Glomerular endothelial cell (primary cell): ENCODE data around the gene SH3BGRL. TPM values are rescaled to one million over a fixed set of nuclear protein-coding genes. Genes with fewer than 3 reads are reported as not detected.
"Not testable (repeated sequence)": the region's sequence is repeated elsewhere in the genome, so short reads cannot be mapped to it uniquely, and the experiment has no call there.

Source experiments
- DNase-seq: peaks from one replicate; pipeline ENCODE4 v3.0.0-alpha.2; 2011; ENCODE audit warnings: low read depth, low spot score; ENCODE audit errors: extremely low read depth
- total RNA-seq: library from RNA; depleted of rRNA; stranded (reverse); fragments of >200 nt; gene quantifications from 2 replicates; pipeline ENCODE4 v1.2.3, GENCODE V29; 2015

SH3BGRL gene
- total RNA-seq, 1 donor from 2014 or later: 109 TPM

DNA sequence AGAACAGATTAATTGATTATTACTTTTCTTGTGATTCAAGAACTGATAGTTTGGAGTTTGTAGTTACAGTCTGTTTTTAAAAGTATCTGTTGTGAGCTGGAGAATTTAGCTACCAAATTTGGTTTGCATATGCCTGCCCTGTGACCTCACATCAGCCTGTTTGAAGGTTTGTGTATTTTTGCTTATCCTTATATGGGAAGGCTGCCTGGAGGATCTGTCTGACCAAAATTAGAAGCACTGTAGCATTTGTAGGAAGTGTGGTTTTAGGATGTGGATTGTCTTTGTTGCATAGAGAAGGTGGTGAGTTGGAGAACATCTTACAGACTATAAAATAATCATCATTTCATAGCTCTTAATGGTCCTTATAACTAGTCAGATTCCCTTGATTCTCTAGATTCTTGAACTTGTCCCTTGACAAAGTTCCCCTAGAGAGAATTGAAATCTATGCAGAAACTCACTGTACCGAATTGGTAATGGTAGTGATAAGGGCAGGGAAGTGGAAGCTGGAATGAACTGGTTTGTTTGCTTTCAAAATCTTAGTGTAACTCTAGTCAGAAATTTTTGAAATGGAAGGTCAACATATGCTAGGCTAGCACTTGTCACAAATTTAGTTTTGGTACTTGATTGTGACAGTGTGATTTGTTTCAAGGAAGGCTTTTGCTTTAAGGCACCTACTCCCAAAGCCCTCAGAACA is 57.3 kb downstream of the SH3BGRL start:
- no peak for DNase-seq

DNA sequence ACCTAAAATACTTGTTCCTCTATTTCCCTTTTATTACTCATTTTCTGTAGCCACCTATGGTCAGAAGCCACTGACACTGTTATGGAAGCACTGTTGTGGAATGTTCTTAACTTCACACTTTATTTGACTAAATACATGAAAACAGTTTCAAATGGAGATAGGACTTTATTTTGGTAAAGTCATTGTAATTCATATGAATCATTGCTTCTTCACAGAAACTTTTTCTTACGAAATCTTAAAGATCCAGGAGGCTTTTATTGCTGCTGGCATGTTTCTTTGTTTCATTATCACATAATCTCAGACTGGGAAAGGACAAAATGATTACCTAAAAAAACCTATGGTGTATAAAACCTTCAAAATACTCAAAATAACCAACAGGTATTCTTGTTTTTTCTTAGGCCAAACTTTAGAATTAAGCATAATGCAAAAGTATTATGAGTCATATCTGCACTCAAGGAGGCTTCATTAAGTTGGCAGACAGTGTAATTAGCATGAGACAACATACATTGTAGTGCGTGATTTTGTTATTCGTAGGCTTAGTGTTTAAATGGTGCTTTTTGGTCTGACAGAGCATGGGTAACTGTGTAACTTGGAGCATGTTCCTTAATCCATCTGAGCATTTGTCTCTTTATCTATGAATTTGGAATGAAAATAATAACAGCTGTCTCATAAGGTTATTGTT is 58.0 kb downstream of the SH3BGRL start:
- no peak for DNase-seq

GRCh38 chrX:81261576-81261975 is 59.7 kb downstream of the SH3BGRL start:
- DNase-seq: no peak

GRCh38 chrX:81263059-81263458 is 61.2 kb downstream of the SH3BGRL start:
- DNase-seq: no peak

DNA sequence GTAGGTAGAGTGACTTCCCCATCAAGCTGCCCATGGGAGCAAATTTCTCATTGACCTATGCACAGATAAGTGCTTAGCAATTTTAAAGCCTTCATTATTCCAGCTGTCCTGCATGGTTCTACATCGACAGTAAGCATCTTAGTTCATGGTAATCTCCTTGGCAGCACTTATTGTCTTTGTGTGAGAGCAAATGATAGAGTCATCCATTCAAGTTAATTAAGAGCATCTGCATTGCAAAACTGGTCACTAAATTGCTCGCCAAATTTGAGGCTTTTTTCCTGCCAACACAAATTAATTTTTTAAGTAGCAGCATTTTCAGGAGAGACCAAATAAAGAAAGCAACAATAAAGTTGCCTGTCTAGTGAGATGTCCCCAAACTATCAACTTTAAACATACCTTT is 76.7 kb downstream of the SH3BGRL start:
- no peak for DNase-seq

GRCh38 chrX:81280148-81280547 is 78.2 kb downstream of the SH3BGRL start:
- DNase-seq: no peak

DNA sequence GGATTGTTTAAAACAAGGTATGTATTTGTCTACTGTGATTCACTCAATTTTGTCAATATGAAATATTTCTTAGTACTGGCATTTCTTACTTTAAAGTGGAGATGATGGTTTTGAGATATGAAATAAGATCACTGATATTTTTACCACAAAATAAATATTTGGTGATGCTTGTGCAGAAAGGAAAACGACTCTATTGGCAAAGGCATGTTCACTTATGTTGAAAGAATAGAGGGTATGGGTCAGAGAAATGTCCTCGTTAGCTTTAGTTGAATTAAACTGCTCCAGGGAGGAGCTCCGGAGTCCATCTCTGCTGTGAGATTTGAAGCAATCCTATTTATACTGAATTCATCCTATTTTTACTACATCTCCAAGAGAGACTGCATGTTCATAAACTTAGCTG is 84.2 kb downstream of the SH3BGRL start:
- no peak for DNase-seq

DNA sequence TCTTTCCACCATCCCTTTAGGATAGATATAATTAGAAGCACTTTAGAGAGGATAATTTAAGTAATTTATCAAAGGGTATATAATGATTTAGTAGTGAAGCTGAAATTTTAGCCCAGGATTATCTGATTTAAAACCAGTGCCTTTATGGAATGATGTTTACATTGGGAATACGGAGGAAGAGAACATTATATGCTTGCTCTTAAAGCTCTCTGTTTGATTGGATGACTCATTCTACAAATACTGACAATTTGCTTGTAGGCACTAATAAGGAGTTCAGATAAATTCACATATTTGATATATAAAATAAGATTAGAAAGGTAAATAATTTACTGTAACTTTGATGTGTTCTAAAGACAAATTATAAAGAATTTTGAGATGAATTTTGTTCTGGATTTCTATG is 84.7 kb downstream of the SH3BGRL start:
- DNase-seq: no peak

DNA sequence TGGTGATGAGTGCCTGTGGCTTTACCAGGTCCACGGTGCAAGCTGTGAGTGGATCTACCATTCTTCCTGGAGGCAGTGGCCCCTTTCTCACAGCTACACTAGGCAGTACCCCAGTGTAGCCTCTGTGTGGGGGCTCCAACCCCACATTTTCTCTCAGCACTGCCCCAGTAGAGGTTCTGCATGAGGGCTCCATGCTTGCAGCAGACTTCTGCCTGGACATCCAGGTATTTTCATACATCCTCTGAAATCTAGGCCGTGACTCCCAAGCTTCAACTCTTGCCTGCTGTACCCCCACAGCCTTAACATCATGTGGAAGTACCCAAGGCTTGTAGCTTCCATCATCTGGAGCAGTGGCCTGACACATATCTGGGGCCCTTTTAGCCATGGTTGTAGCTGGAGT is 90.1 kb downstream of the SH3BGRL start:
- no peak for DNase-seq

- no peak for DNase-seq
Observed at GRCh38 chrX:81294101-81294500, 92.2 kb downstream of the SH3BGRL start.

- DNase-seq: no peak
Observed at GRCh38 chrX:81301877-81302276, 100.0 kb downstream of the SH3BGRL start.

DNA sequence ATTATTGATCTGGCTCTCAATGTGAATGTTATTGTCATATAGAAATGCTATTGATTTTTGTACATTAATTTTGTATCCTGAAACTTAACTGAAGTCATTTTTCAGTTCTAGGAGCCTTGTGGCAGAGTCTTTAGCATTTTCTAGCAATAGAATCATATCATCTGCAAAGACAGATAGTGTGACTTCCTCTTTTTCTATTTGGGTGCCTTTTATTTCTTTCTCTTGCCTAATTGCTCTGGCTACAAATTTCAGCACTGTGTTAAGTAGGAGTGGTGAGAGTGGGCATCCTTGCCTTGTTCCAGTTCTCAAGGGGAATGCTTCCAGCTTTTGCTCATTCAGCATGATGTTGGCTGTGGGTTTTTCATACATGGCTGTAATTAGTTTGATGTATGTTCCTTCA is 102.7 kb downstream of the SH3BGRL start:
- no peak for DNase-seq

DNA sequence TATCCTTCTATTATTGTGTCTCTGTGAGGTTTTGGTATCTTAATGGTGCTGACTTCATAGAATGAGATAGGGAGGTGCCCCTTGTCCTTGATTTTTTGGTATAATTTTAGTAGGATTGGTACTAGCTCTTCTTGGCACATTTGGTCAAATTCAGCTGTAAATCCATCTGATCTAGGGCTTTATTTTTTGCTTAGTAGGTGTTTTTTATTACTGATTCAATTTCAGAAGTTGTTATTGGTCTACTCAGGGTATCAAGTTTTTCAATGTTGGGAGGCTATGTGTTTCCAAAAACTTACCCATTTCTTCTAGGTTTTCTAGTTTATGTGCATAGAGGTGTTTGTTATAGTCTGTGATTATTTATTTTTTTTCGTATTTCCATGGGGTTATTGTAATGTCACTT is 103.3 kb downstream of the SH3BGRL start:
- no peak for DNase-seq

DNA sequence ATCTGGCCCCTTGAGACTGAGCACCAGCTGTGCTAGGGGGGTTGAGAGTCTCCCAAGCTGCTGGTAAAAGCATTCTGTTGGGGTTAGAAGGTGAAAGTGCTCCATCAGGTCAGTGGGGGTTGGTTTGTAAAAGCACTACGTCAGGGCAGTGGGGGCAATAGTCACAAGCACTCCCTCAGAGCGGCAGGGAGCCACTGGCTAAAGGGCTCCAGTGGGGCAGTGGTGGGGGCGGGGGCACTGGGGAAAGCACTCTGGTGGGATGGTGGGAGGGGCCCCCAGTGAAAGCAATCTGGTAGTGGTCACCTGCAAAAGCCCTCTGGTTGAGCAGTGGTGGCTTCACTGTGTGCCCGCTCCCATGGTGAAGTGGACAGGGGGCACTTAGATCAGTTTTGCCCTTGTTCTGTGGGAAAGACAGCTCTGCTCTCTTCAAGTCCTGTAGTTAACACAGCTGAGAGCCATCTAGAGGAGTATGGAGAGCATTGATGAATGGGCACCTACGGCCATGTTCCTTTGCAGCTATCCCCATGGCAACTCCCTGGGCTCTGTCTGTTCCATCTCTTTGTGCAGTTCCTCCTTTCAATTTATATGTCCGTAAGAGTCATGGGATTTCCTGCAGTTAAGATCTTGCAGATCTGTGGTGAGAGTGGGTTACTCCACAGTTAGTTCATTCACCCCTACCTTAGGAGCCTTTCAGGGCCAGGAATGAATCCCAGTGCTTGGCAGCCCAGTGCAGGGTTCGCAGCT is 106.4 kb downstream of the SH3BGRL start:
- no peak for DNase-seq

DNA sequence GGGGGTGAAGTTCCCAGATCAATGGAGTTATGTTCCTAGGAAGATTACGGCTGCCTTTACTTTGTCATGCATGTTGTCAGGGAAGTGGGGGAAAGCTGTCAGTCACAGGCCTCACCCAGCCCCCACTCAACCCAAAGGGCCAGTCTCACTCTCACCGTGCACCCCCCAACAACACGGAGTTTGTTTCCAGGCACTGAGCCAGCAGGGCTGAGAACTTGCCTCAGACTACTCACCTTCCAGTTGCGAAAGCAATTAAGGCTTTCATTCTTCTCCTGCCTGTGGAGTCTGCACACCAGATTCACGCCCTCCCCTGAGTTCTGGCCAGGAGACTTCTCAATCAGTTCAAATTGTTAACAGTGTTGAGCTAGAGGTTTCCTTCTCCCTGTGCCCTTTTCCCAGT is 114.3 kb downstream of the SH3BGRL start:
- no peak for DNase-seq

DNA sequence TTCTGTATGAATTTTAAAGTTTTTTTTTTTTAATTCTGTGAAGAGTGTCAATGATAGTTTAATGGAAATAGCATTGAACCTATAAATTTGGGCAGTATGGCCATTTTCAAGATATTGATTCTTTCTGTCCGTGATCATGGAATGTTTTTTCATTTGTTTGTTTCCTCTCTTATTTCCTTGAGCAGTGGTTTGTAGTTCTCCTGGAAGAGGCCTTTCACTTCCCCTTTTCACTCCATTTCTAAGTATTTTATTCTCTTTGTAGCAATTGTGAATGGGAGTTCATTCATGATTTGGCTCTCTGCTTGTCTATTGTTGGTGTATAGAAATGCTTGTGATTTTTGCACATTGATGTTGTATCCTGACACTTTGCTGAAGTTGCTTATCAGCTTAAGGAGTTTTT is 129.8 kb downstream of the SH3BGRL start:
- not testable (repeated sequence) for DNase-seq

GRCh38 chrX:81336455-81337152 is 134.7 kb downstream of the SH3BGRL start:
- DNase-seq: no peak

- DNase-seq: no peak
Observed at GRCh38 chrX:81337805-81338204, 135.9 kb downstream of the SH3BGRL start.

- no peak for DNase-seq
Observed at GRCh38 chrX:81338924-81339323, 137.0 kb downstream of the SH3BGRL start.

DNA sequence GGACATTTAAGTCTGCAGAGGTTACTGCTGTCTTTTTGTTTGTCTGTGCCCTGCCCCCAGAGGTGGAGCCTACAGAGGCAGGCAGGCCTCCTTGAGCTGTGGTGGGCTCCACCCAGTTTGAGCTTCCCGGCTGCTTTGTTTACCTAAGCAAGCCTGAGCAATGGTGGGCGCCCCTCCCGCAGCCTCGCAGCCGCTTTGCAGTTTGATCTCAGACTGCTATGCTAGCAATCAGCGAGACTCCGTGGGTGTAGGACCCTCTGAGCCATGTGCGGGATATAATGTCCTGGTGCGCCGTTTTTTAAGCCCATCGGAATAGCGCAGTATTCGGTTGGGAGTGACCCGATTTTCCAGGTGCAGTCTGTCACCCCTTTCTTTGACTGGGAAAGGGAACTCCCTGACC is 143.4 kb downstream of the SH3BGRL start:
- not testable (repeated sequence) for DNase-seq
